Karpas-422 (cell line): ENCODE results near the gene HUS1B. TPM values are rescaled to one million over a fixed set of nuclear protein-coding genes. Genes with fewer than 3 reads are reported as not detected.

Source experiments
- DNase-seq: peaks from one replicate; pipeline ENCODE4 v3.0.0-alpha.2; 2015
- H2AFZ ChIP-seq: fragments of 200-600 bp; sonication (generic); 2 replicates; pipeline ENCODE4 v1.6.1; 2014; ENCODE audit warnings: antibody characterized with exemption, low read length, mixed read lengths
- H3K27ac ChIP-seq: fragments of 200-600 bp; sonication (generic); 2 replicates; pipeline ENCODE4 v1.5.1; 2014; ENCODE audit warnings: mild to moderate bottlenecking, low read length, moderate library complexity
- H3K27me3 ChIP-seq: fragments of 200-600 bp; sonication (generic); 2 replicates; pipeline ENCODE4 v1.6.1; 2014; ENCODE audit warnings: low read length, mixed read lengths
- H3K36me3 ChIP-seq: fragments of 200-600 bp; sonication (generic); 2 replicates; pipeline ENCODE4 v1.6.1; 2014; ENCODE audit warnings: low read length, mixed read lengths; ENCODE audit not compliant: insufficient read depth
- H3K4me1 ChIP-seq: fragments of 200-600 bp; sonication (generic); 2 replicates; pipeline ENCODE4 v1.6.1; 2014; ENCODE audit warnings: mild to moderate bottlenecking, low read length, mixed read lengths
- H3K4me2 ChIP-seq: fragments of 200-600 bp; sonication (generic); 2 replicates; pipeline ENCODE4 v1.6.1; 2014; ENCODE audit warnings: low read length, low read depth, mild to moderate bottlenecking; ENCODE audit not compliant: poor library complexity, severe bottlenecking
- H3K4me3 ChIP-seq: fragments of 200-600 bp; sonication (generic); 2 replicates; pipeline ENCODE4 v1.5.1; 2014; ENCODE audit warnings: mild to moderate bottlenecking, antibody characterized with exemption, low read length, mixed read lengths
- H3K79me2 ChIP-seq: fragments of 200-600 bp; sonication (generic); 2 replicates; pipeline ENCODE4 v1.6.1; 2014; ENCODE audit warnings: mild to moderate bottlenecking, low read length, mixed read lengths
- H3K9ac ChIP-seq: fragments of 200-600 bp; sonication (generic); 2 replicates; pipeline ENCODE4 v1.6.0; 2014; ENCODE audit warnings: low read length
- H3K9me2 ChIP-seq: fragments of 200-600 bp; sonication (generic), shearing (Covaris generic); replicated peaks from 2 replicates; pipeline ENCODE4 v1.6.0; 2014; ENCODE audit warnings: mild to moderate bottlenecking, low read length, moderate library complexity; ENCODE audit not compliant: insufficient read depth
- H3K9me3 ChIP-seq: fragments of 300-700, 200-600 bp; sonication (generic); 2 replicates; pipeline ENCODE4 v1.6.1; 2014; ENCODE audit warnings: low read length, mixed read lengths
- H4K20me1 ChIP-seq: fragments of 200-600 bp; sonication (generic); 2 replicates; pipeline ENCODE4 v1.6.1; 2014; ENCODE audit warnings: mild to moderate bottlenecking, antibody characterized with exemption, low read length, low read depth; ENCODE audit not compliant: insufficient read depth
- total RNA-seq: library from RNA; depleted of rRNA; stranded (reverse); fragments of >200 nt; shearing (Covaris generic); gene quantifications from 2 replicates; pipeline ENCODE4 v1.2.3, GENCODE V29; 2014; ENCODE audit warnings: low replicate concordance

The HUS1B gene
- total RNA-seq, 1 experiment from 2014 or later = 0.30 TPM

DNA sequence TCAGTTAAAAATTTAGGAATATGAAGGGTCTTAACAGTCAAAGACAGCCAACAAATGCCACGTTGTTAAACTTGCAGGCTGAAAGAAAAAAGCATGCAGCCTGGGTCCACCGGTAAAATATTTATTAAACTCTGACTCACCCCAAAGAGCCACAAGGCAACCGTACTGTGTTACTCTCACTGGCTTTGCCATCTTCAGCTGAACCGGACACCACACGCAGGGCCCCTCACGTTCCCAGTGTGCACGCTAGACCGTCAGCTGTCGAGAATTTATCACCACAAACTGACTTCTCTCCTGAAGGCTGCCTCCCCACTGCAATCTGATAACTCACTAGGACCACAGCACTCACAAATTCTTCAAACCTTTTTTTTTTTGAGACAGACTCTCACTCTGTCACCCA, 30.7 kb downstream of the HUS1B start:
- Histone ChIP-seq H3K27ac (no peak overlapping the region), H3K9me2 (no peaks in the 10 kb centered on the region), H3K36me3 (no peaks in the 10 kb centered on the region), H3K4me2 (no peak overlapping the region), H3K27me3 (no peaks in the 10 kb centered on the region), H3K4me1 (peaks cover 12% of the 10 kb centered on the region), H4K20me1 (no peaks in the 10 kb centered on the region), H2AFZ (no peak overlapping the region), H3K9me3 (no peaks in the 10 kb centered on the region), H3K9ac (no peak overlapping the region), H3K4me3 (no peak overlapping the region), H3K79me2 (no peaks in the 10 kb centered on the region)
- no peak for DNase-seq

DNA sequence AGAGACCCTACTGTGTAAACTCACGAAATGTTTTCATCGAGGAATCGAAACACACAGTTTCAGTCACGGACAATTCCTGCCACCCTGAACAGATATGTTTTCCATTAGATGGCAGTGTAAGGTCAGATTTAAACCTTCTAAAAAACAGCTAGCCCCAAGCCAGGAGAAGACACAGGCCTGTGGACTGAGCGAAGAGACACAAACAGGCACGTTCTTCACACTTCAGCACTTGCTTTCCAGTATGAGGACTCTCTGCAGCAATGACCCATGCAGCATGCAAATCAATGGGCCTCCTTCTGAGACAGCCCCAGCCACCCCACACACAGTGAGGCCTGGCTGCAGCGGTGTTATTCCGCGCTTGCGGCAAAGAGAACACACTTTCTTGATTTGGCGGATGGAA, 31.9 kb downstream of the HUS1B start:
- no peak overlapping the region for H3K9ac ChIP-seq
- H3K36me3 ChIP-seq = no peaks in the 10 kb centered on the region
- DNase-seq = peak; percentile 50
- no peak overlapping the region for H3K27ac ChIP-seq
- no peaks in the 10 kb centered on the region for H3K9me2 ChIP-seq
- no peaks in the 10 kb centered on the region for H3K27me3 ChIP-seq
- H2AFZ ChIP-seq = no peak overlapping the region
- peaks cover 12% of the 10 kb centered on the region for H3K4me1 ChIP-seq
- H3K4me2 ChIP-seq = no peak overlapping the region
- H3K9me3 ChIP-seq = no peaks in the 10 kb centered on the region
- no peaks in the 10 kb centered on the region for H4K20me1 ChIP-seq
- H3K79me2 ChIP-seq = no peaks in the 10 kb centered on the region
- no peak overlapping the region for H3K4me3 ChIP-seq

DNA sequence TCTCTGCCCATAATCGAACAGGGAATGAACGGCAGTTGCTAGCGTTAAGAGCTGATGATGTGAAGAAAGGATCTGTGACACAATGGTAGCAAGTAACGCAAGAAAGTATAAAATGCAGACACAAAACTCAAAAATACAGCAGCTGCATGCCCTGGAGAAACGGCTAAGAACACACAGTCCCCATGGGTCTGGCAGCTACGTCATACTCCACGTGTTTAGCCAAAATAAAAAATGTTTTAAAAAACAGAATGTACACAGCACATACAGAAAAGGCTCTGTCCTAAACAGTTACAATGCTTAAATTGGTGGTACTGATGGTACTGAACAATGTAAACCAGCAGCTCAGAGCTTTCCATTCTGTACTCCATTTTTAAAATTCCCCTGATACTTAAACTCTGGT, 34.4 kb downstream of the HUS1B start:
- H3K27ac ChIP-seq = no peak overlapping the region
- H2AFZ ChIP-seq = no peak overlapping the region
- H3K4me2 ChIP-seq = no peak overlapping the region
- DNase-seq = no peak
- no peaks in the 10 kb centered on the region for H3K27me3 ChIP-seq
- no peaks in the 10 kb centered on the region for H3K79me2 ChIP-seq
- H3K4me3 ChIP-seq = no peak overlapping the region
- no peaks in the 10 kb centered on the region for H3K36me3 ChIP-seq
- H4K20me1 ChIP-seq = no peaks in the 10 kb centered on the region
- H3K9ac ChIP-seq = no peak overlapping the region
- no peaks in the 10 kb centered on the region for H3K9me2 ChIP-seq
- H3K4me1 ChIP-seq = peaks cover 12% of the 10 kb centered on the region
- no peaks in the 10 kb centered on the region for H3K9me3 ChIP-seq

DNA sequence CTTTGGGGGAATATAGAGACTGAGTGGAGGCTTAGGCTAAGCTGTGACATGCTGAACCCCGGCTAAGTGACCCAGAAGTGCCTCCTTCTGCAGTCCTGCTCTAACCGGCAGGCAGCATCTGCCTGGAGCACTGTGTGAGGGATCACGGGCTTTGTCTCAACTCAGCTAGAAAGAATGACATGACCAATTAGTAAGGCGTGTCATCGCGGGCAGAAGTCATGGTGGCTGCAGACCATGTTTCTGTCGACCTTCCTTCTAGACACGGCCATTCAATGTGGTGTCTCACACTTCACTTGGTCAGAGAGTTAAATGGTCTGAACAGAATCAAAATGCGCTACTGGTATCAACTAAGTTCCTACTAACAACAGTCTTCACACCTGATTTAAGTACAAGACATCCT, 35.0 kb downstream of the HUS1B start:
- no peak overlapping the region for H3K9ac ChIP-seq

DNA sequence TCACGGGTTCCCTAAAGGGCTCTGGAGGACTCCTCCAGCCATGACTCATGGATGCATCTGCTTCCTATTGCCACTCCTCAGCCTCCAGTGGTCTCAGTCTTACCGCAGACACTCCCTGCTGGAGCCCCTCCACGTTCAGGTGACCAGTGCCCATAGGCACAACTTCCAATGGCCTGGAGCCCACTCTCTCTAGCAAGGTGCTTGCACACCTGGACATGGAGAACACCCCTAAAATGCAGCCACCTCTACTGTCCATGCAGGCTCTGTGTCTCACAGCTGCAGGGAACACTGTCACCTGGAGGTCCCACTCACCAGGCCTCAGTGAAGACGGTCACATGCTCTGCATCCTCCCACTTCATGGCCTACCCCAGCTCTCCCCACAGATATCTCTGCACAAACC, 36.0 kb downstream of the HUS1B start:
- Histone ChIP-seq H3K27ac (no peak overlapping the region), H3K27me3 (no peaks in the 10 kb centered on the region), H3K9me3 (no peaks in the 10 kb centered on the region), H3K9ac (no peak overlapping the region), H2AFZ (no peak overlapping the region), H3K79me2 (no peaks in the 10 kb centered on the region), H3K36me3 (no peaks in the 10 kb centered on the region), H4K20me1 (no peaks in the 10 kb centered on the region), H3K4me3 (no peak overlapping the region), H3K4me2 (no peak overlapping the region), H3K4me1 (peaks cover 12% of the 10 kb centered on the region), H3K9me2 (no peaks in the 10 kb centered on the region)
- no peak for DNase-seq

More for the DNA sequence above, 35.0 kb downstream of the HUS1B start:
- H3K9me3 ChIP-seq = no peaks in the 10 kb centered on the region
- no peaks in the 10 kb centered on the region for H3K27me3 ChIP-seq
- peaks cover 12% of the 10 kb centered on the region for H3K4me1 ChIP-seq
- no peak overlapping the region for H3K4me2 ChIP-seq
- no peaks in the 10 kb centered on the region for H4K20me1 ChIP-seq
- H3K27ac ChIP-seq = no peak overlapping the region
- no peak for DNase-seq
- no peak overlapping the region for H3K4me3 ChIP-seq
- H3K36me3 ChIP-seq = no peaks in the 10 kb centered on the region
- no peaks in the 10 kb centered on the region for H3K9me2 ChIP-seq
- H2AFZ ChIP-seq = no peak overlapping the region
- no peaks in the 10 kb centered on the region for H3K79me2 ChIP-seq

DNA sequence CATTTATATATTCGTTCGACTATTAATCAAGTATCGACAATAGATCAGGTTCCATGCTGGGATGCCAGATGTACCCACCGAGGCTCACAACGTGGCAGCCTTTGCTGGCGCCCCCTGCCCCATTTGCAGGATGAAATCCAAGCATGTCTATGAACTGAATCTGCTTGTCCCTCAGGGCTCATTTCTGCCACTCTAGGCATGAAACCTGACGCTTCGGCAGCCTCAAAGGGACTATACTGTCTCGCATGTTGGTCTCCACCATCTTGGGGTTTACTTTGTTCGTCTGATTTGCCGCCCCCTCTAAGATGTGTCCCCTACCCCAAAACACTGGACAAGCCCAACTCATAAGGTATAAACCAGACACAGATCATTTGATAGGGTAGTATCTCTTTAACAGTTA, 36.7 kb downstream of the HUS1B start:
- Histone ChIP-seq H3K79me2 (no peaks in the 10 kb centered on the region), H3K4me1 (peaks cover 6% of the 10 kb centered on the region), H3K9ac (no peak overlapping the region), H4K20me1 (no peaks in the 10 kb centered on the region), H3K27me3 (no peaks in the 10 kb centered on the region), H3K4me3 (no peak overlapping the region), H3K4me2 (no peak overlapping the region), H3K9me3 (no peaks in the 10 kb centered on the region), H3K9me2 (no peaks in the 10 kb centered on the region), H2AFZ (no peak overlapping the region), H3K36me3 (no peaks in the 10 kb centered on the region), H3K27ac (no peak overlapping the region)
- DNase-seq = no peak

DNA sequence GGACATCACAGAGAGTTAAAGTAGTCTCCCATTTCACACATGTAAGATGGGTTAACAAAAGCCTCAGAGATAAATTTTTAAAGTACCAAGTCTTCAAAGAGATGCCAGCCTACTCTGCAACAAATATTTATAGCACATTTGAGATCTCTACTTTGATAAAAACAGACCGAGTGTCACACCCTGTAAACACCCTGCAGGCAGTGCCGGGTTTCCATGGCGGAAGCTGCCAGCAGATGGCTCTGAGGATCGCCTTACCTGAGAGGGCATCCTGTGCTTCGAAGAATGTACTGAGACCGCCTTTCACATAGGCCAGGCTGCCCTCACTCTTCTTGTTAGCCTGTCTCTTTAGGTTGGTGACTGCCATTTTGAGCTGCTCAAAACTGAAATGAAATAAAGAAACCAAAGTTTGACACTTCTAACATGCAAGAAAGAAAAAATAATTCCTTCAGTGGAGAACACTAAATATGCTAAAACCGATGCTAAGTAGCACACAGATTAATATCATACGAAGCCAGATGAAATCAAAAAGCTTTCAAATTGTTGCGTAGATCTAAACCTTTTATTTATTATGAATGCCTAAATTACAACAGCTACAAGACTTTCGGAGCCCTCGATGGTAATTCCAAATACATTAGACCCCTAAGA, 39.3 kb downstream of the HUS1B start:
- no peak overlapping the region for H3K4me3 ChIP-seq
- no peak for DNase-seq
- no peaks in the 10 kb centered on the region for H3K79me2 ChIP-seq
- no peak overlapping the region for H2AFZ ChIP-seq
- no peaks in the 10 kb centered on the region for H3K9me2 ChIP-seq
- no peaks in the 10 kb centered on the region for H4K20me1 ChIP-seq
- H3K36me3 ChIP-seq = no peaks in the 10 kb centered on the region
- H3K9me3 ChIP-seq = no peaks in the 10 kb centered on the region
- H3K4me2 ChIP-seq = no peak overlapping the region
- no peaks in the 10 kb centered on the region for H3K4me1 ChIP-seq
- no peaks in the 10 kb centered on the region for H3K27me3 ChIP-seq
- no peak overlapping the region for H3K27ac ChIP-seq
- H3K9ac ChIP-seq = no peak overlapping the region

DNA sequence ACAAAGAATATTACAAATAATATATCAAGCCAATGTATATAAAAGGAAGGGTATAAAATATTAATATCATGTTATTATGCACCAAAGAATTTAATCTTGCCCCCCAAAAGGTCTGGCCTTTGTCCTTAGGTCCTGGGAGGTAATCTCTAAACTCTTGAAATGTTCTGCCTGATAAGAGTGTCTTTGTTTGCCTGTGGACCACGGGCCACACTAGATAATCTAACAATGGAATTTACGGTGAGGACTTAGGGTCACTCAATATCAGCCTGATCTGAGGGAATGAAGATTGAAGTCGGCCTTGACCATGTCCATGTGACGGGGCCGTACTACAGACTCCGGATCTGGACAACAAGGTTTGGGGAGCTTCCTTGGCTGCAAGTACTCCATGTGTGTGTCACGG, 42.9 kb downstream of the HUS1B start:
- Histone ChIP-seq H2AFZ (no peak overlapping the region), H4K20me1 (no peaks in the 10 kb centered on the region), H3K79me2 (no peaks in the 10 kb centered on the region), H3K4me3 (no peak overlapping the region), H3K36me3 (no peaks in the 10 kb centered on the region; the same call in 1 of the 2 replicates), H3K9me3 (no peaks in the 10 kb centered on the region), H3K4me1 (no peaks in the 10 kb centered on the region), H3K9ac (no peak overlapping the region), H3K9me2 (no peaks in the 10 kb centered on the region), H3K27me3 (no peaks in the 10 kb centered on the region), H3K4me2 (no peak overlapping the region), H3K27ac (no peak overlapping the region)
- no peak for DNase-seq

DNA sequence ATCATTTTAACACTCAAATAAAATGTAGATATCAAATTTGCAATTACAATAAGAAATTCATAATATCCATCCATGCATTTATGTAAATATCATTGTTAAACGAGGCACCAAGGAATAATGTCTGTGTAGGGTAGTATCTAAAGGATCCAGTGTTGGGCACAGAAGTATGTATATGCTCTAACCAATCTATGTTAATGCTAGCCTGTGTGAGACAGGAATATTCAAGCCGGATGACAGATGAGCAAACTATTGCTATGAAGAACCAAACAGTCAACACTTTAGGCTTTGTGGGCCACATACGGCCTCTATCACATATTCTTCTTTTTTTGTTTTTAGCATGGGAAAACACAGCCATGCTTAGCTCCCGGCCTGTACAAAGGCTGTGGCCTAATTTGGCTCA, 45.0 kb downstream of the HUS1B start:
- Histone ChIP-seq H3K4me3 (no peak overlapping the region), H3K9me2 (no peaks in the 10 kb centered on the region), H3K79me2 (no peaks in the 10 kb centered on the region), H4K20me1 (no peaks in the 10 kb centered on the region), H3K36me3 (peaks cover 4% of the 10 kb centered on the region), H3K4me1 (no peaks in the 10 kb centered on the region), H3K9me3 (no peaks in the 10 kb centered on the region), H3K9ac (no peak overlapping the region), H3K27ac (no peak overlapping the region), H2AFZ (no peak overlapping the region), H3K4me2 (no peak overlapping the region), H3K27me3 (no peaks in the 10 kb centered on the region)
- no peak for DNase-seq
